Measurements from ENCODE around the gene DGKG.

Gene DGKG

GRCh38 chr3:186170516-186170915 is 191.5 kb downstream of the DGKG start:
- DNase-seq (ENCODE audit: extremely low spot score): no peak
- TF ChIP-seq TARDBP (IDR thresholded peaks at IDR 0.05) (no peak), BHLHE40 (IDR thresholded peaks at IDR 0.05; ENCODE audit: borderline replicate concordance) (no peak), FOXA1 (IDR thresholded peaks at IDR 0.05) (no peak), FOXK2 (IDR thresholded peaks at IDR 0.05) (no peak), ZNF384 (IDR thresholded peaks at IDR 0.05) (no peak), ELF4 (IDR thresholded peaks at IDR 0.05) (no peak), SUZ12 (IDR thresholded peaks at IDR 0.05) (no peak), ARNT (IDR thresholded peaks at IDR 0.05) (no peak), PKNOX1 (IDR thresholded peaks at IDR 0.05) (no peak), NFRKB (IDR thresholded peaks at IDR 0.05) (no peak)
- ChIA-PET POLR2A (no interaction called here), CTCF (no interaction called here)

- ChIA-PET POLR2A (no interaction called here), CTCF (no interaction called here)
- no peak for TF ChIP-seq PKNOX1 (IDR thresholded peaks at IDR 0.05)
- TF ChIP-seq LEF1 (IDR thresholded peaks at IDR 0.05; ENCODE audit: borderline replicate concordance): no peak
- no peak for TF ChIP-seq NFRKB (IDR thresholded peaks at IDR 0.05)
- TF ChIP-seq L3MBTL2 (conservative IDR thresholded peaks at IDR 0.05): no peak
- TF ChIP-seq ZNF384 (IDR thresholded peaks at IDR 0.05): no peak
- TF ChIP-seq ELF4 (IDR thresholded peaks at IDR 0.05): no peak
- TF ChIP-seq SP1 (IDR thresholded peaks at IDR 0.05): no peak
- no peak for TF ChIP-seq FOXK2 (IDR thresholded peaks at IDR 0.05)
- TF ChIP-seq FOXA1 (IDR thresholded peaks at IDR 0.05): no peak
- no peak for TF ChIP-seq HDGF (IDR thresholded peaks at IDR 0.05; ENCODE audit: borderline replicate concordance)
- no peak for DNase-seq (ENCODE audit: extremely low spot score)
Measured at GRCh38 chr3:186169379-186169778, 192.7 kb downstream of the DGKG start.

GRCh38 chr3:186168976-186169375 is 193.1 kb downstream of the DGKG start:
- CTCF ChIA-PET: no interaction called here
- POLR2A ChIA-PET: no interaction called here
- no peak for TF ChIP-seq TARDBP (IDR thresholded peaks at IDR 0.05)
- TF ChIP-seq FOXA1 (IDR thresholded peaks at IDR 0.05): no peak
- no peak for TF ChIP-seq HDGF (IDR thresholded peaks at IDR 0.05; ENCODE audit: borderline replicate concordance)
- no peak for TF ChIP-seq FOXM1 (IDR thresholded peaks at IDR 0.05; ENCODE audit: borderline replicate concordance)
- TF ChIP-seq LEF1 (IDR thresholded peaks at IDR 0.05; ENCODE audit: borderline replicate concordance): no peak
- TF ChIP-seq SUZ12 (IDR thresholded peaks at IDR 0.05): no peak
- no peak for TF ChIP-seq L3MBTL2 (conservative IDR thresholded peaks at IDR 0.05)
- no peak for TF ChIP-seq FOXK2 (IDR thresholded peaks at IDR 0.05)
- no peak for TF ChIP-seq ELF4 (IDR thresholded peaks at IDR 0.05)
- TF ChIP-seq ARNT (IDR thresholded peaks at IDR 0.05): no peak
- TF ChIP-seq NFRKB (IDR thresholded peaks at IDR 0.05): no peak
- no peak for TF ChIP-seq SP1 (IDR thresholded peaks at IDR 0.05)
- TF ChIP-seq PKNOX1 (IDR thresholded peaks at IDR 0.05): no peak
- TF ChIP-seq BHLHE40 (IDR thresholded peaks at IDR 0.05; ENCODE audit: borderline replicate concordance): no peak
- DNase-seq (ENCODE audit: extremely low spot score): no peak

DNA sequence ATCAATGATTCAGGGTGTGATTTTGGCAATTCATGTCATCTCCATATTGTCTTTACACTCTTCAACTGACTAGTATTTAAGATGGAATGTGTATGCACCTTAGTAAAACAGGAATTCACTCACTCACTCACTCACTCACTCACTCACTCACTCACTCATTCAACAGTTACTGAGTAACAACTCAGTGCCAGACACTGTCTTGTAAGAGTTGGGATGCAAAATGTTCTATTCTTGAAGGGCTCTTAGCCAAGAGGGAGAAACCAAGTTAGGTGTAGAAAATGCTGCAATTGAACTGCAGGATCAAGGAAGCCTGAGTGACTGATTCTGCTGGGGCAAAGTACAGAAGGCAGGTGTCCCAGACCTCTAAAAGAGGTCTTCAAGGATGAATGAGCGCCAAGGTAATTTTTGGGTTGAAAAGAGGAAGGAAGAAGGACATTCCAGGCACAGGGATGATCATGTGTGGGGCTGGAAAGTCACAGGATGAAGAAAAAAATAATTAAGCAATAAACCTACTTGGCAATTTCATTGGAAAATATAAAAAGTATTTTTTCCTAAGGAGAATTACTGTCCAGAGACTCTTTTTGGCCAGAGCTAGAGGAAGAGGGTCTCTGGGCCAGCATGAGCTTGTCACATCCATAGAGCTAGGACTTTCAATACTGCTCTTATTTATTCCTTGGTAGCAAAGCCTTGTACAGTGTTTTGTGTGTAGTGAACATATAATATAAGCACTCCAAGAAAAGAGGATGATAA is 194.2 kb downstream of the DGKG start:
- no peak for DNase-seq (ENCODE audit: extremely low spot score)
- ChIA-PET POLR2A (no interaction called here), CTCF (no interaction called here)
- TF ChIP-seq ELF4 (IDR thresholded peaks at IDR 0.05) (no peak), HDGF (IDR thresholded peaks at IDR 0.05; ENCODE audit: borderline replicate concordance) (no peak), FOXK2 (IDR thresholded peaks at IDR 0.05) (no peak), CTBP1 (IDR thresholded peaks at IDR 0.05; ENCODE audit: borderline replicate concordance) (no peak), FOXA1 (IDR thresholded peaks at IDR 0.05) (no peak), NFRKB (IDR thresholded peaks at IDR 0.05) (no peak), ARNT (IDR thresholded peaks at IDR 0.05) (no peak), ZNF384 (IDR thresholded peaks at IDR 0.05) (no peak), TARDBP (IDR thresholded peaks at IDR 0.05) (no peak), SUZ12 (IDR thresholded peaks at IDR 0.05) (no peak), LEF1 (IDR thresholded peaks at IDR 0.05; ENCODE audit: borderline replicate concordance) (no peak), PKNOX1 (IDR thresholded peaks at IDR 0.05) (no peak), L3MBTL2 (conservative IDR thresholded peaks at IDR 0.05) (no peak), FOXM1 (IDR thresholded peaks at IDR 0.05; ENCODE audit: borderline replicate concordance) (no peak), BHLHE40 (IDR thresholded peaks at IDR 0.05; ENCODE audit: borderline replicate concordance) (no peak), SP1 (IDR thresholded peaks at IDR 0.05) (no peak)

- ChIA-PET POLR2A (no interaction called here), CTCF (no interaction called here)
- DNase-seq (ENCODE audit: extremely low spot score): no peak
- TF ChIP-seq L3MBTL2 (conservative IDR thresholded peaks at IDR 0.05) (no peak), SP1 (IDR thresholded peaks at IDR 0.05) (no peak), HDGF (IDR thresholded peaks at IDR 0.05; ENCODE audit: borderline replicate concordance) (no peak), PKNOX1 (IDR thresholded peaks at IDR 0.05) (no peak), FOXM1 (IDR thresholded peaks at IDR 0.05; ENCODE audit: borderline replicate concordance) (no peak), BHLHE40 (IDR thresholded peaks at IDR 0.05; ENCODE audit: borderline replicate concordance) (no peak), NFRKB (IDR thresholded peaks at IDR 0.05) (no peak), SUZ12 (IDR thresholded peaks at IDR 0.05) (no peak), LEF1 (IDR thresholded peaks at IDR 0.05; ENCODE audit: borderline replicate concordance) (no peak), FOXK2 (IDR thresholded peaks at IDR 0.05) (no peak), FOXA1 (IDR thresholded peaks at IDR 0.05) (no peak), ZNF384 (IDR thresholded peaks at IDR 0.05) (no peak), TARDBP (IDR thresholded peaks at IDR 0.05) (no peak), ARNT (IDR thresholded peaks at IDR 0.05) (no peak), CTBP1 (IDR thresholded peaks at IDR 0.05; ENCODE audit: borderline replicate concordance) (no peak), ELF4 (IDR thresholded peaks at IDR 0.05) (no peak)
Measured at GRCh38 chr3:186166491-186167288, 195.3 kb downstream of the DGKG start.
